Aorta (tissue), 5 donors: ENCODE results near the gene DR1. TPM values are rescaled to one million over a fixed set of nuclear protein-coding genes. Genes with fewer than 3 reads are reported as not detected.

Experiments
- ATAC-seq: fragments of 200-7000 bp; cut with Tn5 transposase; one replicate; pipeline ENCODE4 v1.9.1; 2022; ENCODE audit warnings: moderate library complexity; ENCODE audit not compliant: low FRiP score
- DNase-seq, 2 donors: peaks; one replicate each; pipeline ENCODE4 v3.0.0-alpha.2; 2020
- H3K27ac ChIP-seq, 2 donors: one replicate each; pipeline ENCODE4 v1.5.1; 2013; ENCODE audit warnings: low read length in 2 of 2, mild to moderate bottlenecking in 2 of 2, moderate library complexity in 2 of 2, control low read depth in 1 of 2, inconsistent platforms in 1 of 2, low read depth in 1 of 2
- H3K27me3 ChIP-seq, 2 donors: one replicate each; pipeline ENCODE4 v1.6.1; 2013; ENCODE audit warnings: control low read depth in 1 of 2, low read length in 1 of 2, mild to moderate bottlenecking in 1 of 2, moderate library complexity in 1 of 2; ENCODE audit not compliant: insufficient read depth in 2 of 2, control insufficient read depth in 1 of 2
- H3K36me3 ChIP-seq, 2 donors: one replicate each; pipeline ENCODE4 v1.6.1; 2013; ENCODE audit warnings: control low read depth in 1 of 2, low read length in 1 of 2, mild to moderate bottlenecking in 1 of 2; ENCODE audit not compliant: insufficient read depth in 2 of 2, control insufficient read depth in 1 of 2
- H3K4me1 ChIP-seq, 2 donors: one replicate each; pipeline ENCODE4 v1.6.1; 2013; ENCODE audit warnings: low read length in 2 of 2, control low read depth in 1 of 2, mild to moderate bottlenecking in 1 of 2, moderate library complexity in 1 of 2; ENCODE audit not compliant: insufficient read depth in 2 of 2, control insufficient read depth in 1 of 2
- H3K4me3 ChIP-seq, 2 donors: one replicate each; pipeline ENCODE4 v1.5.1; 2013; ENCODE audit warnings: low read length in 2 of 2, control low read depth in 1 of 2, mild to moderate bottlenecking in 1 of 2
- H3K9me3 ChIP-seq: one replicate; pipeline ENCODE4 v1.6.1; 2013; ENCODE audit warnings: mild to moderate bottlenecking, low read length; ENCODE audit not compliant: control insufficient read depth
- WGBS, 2 donors: extraction: QIAGEN DNeasy Blood & Tissue Kit; methylation state at CpG; one replicate each; pipeline ENCODE4 v1.1.7; 2013; 5-methylcytosine and 5-hydroxymethylcytosine counted together
- intact Hi-C, 2 donors: fragments of 100-400 bp; cut with DNase I; formaldehyde crosslinking; loops; one replicate each; pipeline versions ENCODE4 v1.14.2 to v1.15.0; 2022
- long read RNA-seq, 2 donors: library from polyadenylated mRNA; unstranded; transcript quantifications; one replicate each; pipeline ENCODE4 v2.0.0, GENCODE V29; 2020 to 2021
- polyA plus RNA-seq, 2 donors: library from polyadenylated mRNA; stranded (reverse); fragments of 200-250 nt; gene quantifications; one replicate each; pipeline ENCODE4 v1.2.3, GENCODE V29; 2013
- total RNA-seq, 2 donors: library from RNA; stranded (reverse); fragmentation: NEBNext Ultra II Directional; extraction: Animal tissue kit (Norgen Biotek cat#: 25700); gene quantifications; one replicate each; pipeline ENCODE4 v1.2.1, GENCODE V29; 2021
- donor health status: healthy with polysubstance abuse.
- donor health status: Bipolar disorder and iron deficiency.
- donor health status: DM: no; HTN: no; CAD: no.
- donor health status: DM: no; HTN: no; CAD: no.
- donor health status: DM: yes; HTN: yes; CAD: no.

DR1 gene
- total RNA-seq (10 to 100 TPM; 44.7 to 45.2 TPM), polyA plus RNA-seq (10 to 100 TPM; 15.3 to 21.4 TPM)
- long read RNA-seq, donor 1, full-length matches to known transcripts, result 52 of 59 reads
- long read RNA-seq, donor 1, partial matches to known transcripts, result 1 of 59 reads
- long read RNA-seq, donor 1, other reads (novel, unspliced or antisense), result 6 of 59 reads
- long read RNA-seq, donor 2, full-length matches to known transcripts, result 37 of 44 reads
- long read RNA-seq, donor 2, partial matches to known transcripts, result 0 of 44 reads
- long read RNA-seq, donor 2, other reads (novel, unspliced or antisense), result 7 of 44 reads

GRCh38 chr1:93345633-93346420, at the start of gene DR1:
TSS of gene DR1 (plus strand) at chr1:93345907. CDS start at chr1:93346646, 739 bp downstream.
- intact Hi-C loops, result loop anchor here (5.0 to 10.0 kb wide), 2 partner anchors 269 to 501 kb away; no protein-coding TSS in a partner anchor
- ATAC-seq (peak; percentile 98), DNase-seq (peak; percentile 96 to 98)
- peak within 1 kb of the TSS; percentile 84 to 91 for H3K4me3 ChIP-seq
- H3K9me3 ChIP-seq, result no peaks in the 10 kb centered on the region
- H3K4me1 ChIP-seq, result no peaks in the 10 kb centered on the region
- no peaks in the 10 kb centered on the region for H3K27me3 ChIP-seq
- no peaks in the 10 kb centered on the region for H3K36me3 ChIP-seq
- WGBS, 2 donors, result 0% methylated on average over 72 to 80 of the region's 80 CpGs
- H3K27ac ChIP-seq, result peak within 1 kb of the TSS; percentile 45 to 91

- no peak for DNase-seq
- no peak for ATAC-seq
- intact Hi-C loops, result no loop called here
- Histone ChIP-seq H3K4me1 (no peaks in the 10 kb centered on the region), H3K27me3 (no peaks in the 10 kb centered on the region), H3K36me3 (no peaks in the 10 kb centered on the region), H3K4me3 (no peak overlapping the region), H3K9me3 (no peaks in the 10 kb centered on the region), H3K27ac (no peak overlapping the region)
- WGBS, 2 donors, result 80 to 82% methylated on average over 3 of the region's 3 CpGs
These were observed 49.1 kb upstream of the DR1 start for GRCh38 chr1:93296555-93297154.

GRCh38 chr1:93301131-93301530, 44.6 kb upstream of the DR1 start:
- no peak for ATAC-seq
- 44 to 55% methylated on average over 1 of the region's 1 CpG for WGBS, 2 donors
- Histone ChIP-seq H3K27me3 (no peaks in the 10 kb centered on the region), H3K4me1 (no peaks in the 10 kb centered on the region), H3K36me3 (no peaks in the 10 kb centered on the region), H3K4me3 (no peak overlapping the region), H3K9me3 (no peaks in the 10 kb centered on the region), H3K27ac (no peak overlapping the region)
- intact Hi-C loops, result loop anchor here (5.0 to 10.0 kb wide), 3 partner anchors 134 to 546 kb away; no protein-coding TSS in a partner anchor
- DNase-seq, result no peak

- no peaks in the 10 kb centered on the region for H3K36me3 ChIP-seq
- ATAC-seq (no peak), DNase-seq (no peak)
- H3K4me1 ChIP-seq, result no peaks in the 10 kb centered on the region
- intact Hi-C loops, result loop anchor here (5.0 to 10.0 kb wide), 3 partner anchors 133 to 545 kb away; no protein-coding TSS in a partner anchor
- H3K9me3 ChIP-seq, result no peaks in the 10 kb centered on the region
- no peaks in the 10 kb centered on the region for H3K27me3 ChIP-seq
- no peak overlapping the region for H3K27ac ChIP-seq
- H3K4me3 ChIP-seq, result no peak overlapping the region
- 78 to 81% methylated on average over 5 of the region's 5 CpGs for WGBS, 2 donors
These were observed 43.6 kb upstream of the DR1 start for GRCh38 chr1:93302078-93302477.

- no peak overlapping the region for H3K27ac ChIP-seq
- ATAC-seq (peak; percentile 80), DNase-seq (no peak)
- no peak overlapping the region for H3K4me3 ChIP-seq
- 10 to 20% methylated on average over 2 of the region's 2 CpGs for WGBS, 2 donors
- H3K36me3 ChIP-seq, result no peaks in the 10 kb centered on the region
- no peaks in the 10 kb centered on the region for H3K9me3 ChIP-seq
- intact Hi-C loops, result loop anchor here (5.0 to 10.0 kb wide), 3 partner anchors 130 to 543 kb away; no protein-coding TSS in a partner anchor
- no peaks in the 10 kb centered on the region for H3K4me1 ChIP-seq
- no peaks in the 10 kb centered on the region for H3K27me3 ChIP-seq
These were observed 41.0 kb upstream of the DR1 start for GRCh38 chr1:93304716-93305138.

- Histone ChIP-seq H3K4me1 (no peaks in the 10 kb centered on the region), H3K4me3 (no peak overlapping the region), H3K36me3 (no peaks in the 10 kb centered on the region), H3K27ac (no peak overlapping the region), H3K9me3 (no peaks in the 10 kb centered on the region), H3K27me3 (no peaks in the 10 kb centered on the region)
- intact Hi-C loops, result loop anchor here in 1 of 2 donors (10.0 kb wide), 2 partner anchors 128 to 538 kb away; no protein-coding TSS in a partner anchor
- no peak for DNase-seq
- ATAC-seq, result no peak
These were observed 38.8 kb upstream of the DR1 start for GRCh38 chr1:93306920-93307319.

- 72 to 85% methylated on average over 4 of the region's 4 CpGs for WGBS, 2 donors
- intact Hi-C loops, result no loop called here
- Histone ChIP-seq H3K36me3 (no peaks in the 10 kb centered on the region), H3K27ac (no peak overlapping the region), H3K27me3 (no peaks in the 10 kb centered on the region), H3K4me1 (no peaks in the 10 kb centered on the region), H3K9me3 (no peaks in the 10 kb centered on the region), H3K4me3 (no peak overlapping the region)
- DNase-seq, result no peak
- ATAC-seq, result no peak
These were observed 32.7 kb upstream of the DR1 start for GRCh38 chr1:93313026-93313425.

GRCh38 chr1:93317207-93317606, 28.5 kb upstream of the DR1 start:
- Histone ChIP-seq H3K9me3 (no peaks in the 10 kb centered on the region), H3K4me1 (no peaks in the 10 kb centered on the region), H3K4me3 (no peak overlapping the region), H3K27me3 (no peaks in the 10 kb centered on the region), H3K27ac (no peak overlapping the region), H3K36me3 (no peaks in the 10 kb centered on the region)
- DNase-seq, result peak in 1 of 2 donors; percentile 63
- intact Hi-C loops, result no loop called here
- 25 to 28% methylated on average over 2 of the region's 2 CpGs for WGBS, 2 donors
- no peak for ATAC-seq
